ENCODE data around the gene ZNF460.
"Not testable (repeated sequence)": the region's sequence is repeated elsewhere in the genome, so short reads cannot be mapped to it uniquely, and the experiment has no call there.

The ZNF460 gene

GRCh38 chr19:57280165-57280961, at the start of gene ZNF460:
Gene ZNF460 (plus strand): TSS chr19:57280485. CDS start chr19:57280807, 322 bp downstream.
- peak; percentile 98 for DNase-seq

GRCh38 chr19:57231686-57232085, 48.6 kb upstream of the ZNF460 start:
- no peak for DNase-seq

- no peak for DNase-seq
Observed at GRCh38 chr19:57233207-57233606, 47.1 kb upstream of the ZNF460 start.

GRCh38 chr19:57239982-57240310, 40.3 kb upstream of the ZNF460 start:
- DNase-seq = no peak

GRCh38 chr19:57240311-57241090, 39.8 kb upstream of the ZNF460 start, which contains the start of gene ZNF805:
Gene ZNF805 (plus strand): TSS chr19:57240632. CDS start chr19:57240892, 260 bp downstream.
- peak; percentile 76 to 85 for DNase-seq

GRCh38 chr19:57241176-57241575, 39.1 kb upstream of the ZNF460 start:
- DNase-seq = no peak

GRCh38 chr19:57242821-57243220, 37.5 kb upstream of the ZNF460 start:
- DNase-seq = no peak

GRCh38 chr19:57244513-57244912, 35.8 kb upstream of the ZNF460 start:
- DNase-seq = no peak

- no peak for DNase-seq
Observed at GRCh38 chr19:57245066-57245465, 35.2 kb upstream of the ZNF460 start.

- no peak for DNase-seq
Observed at GRCh38 chr19:57245959-57246358, 34.3 kb upstream of the ZNF460 start.

GRCh38 chr19:57248646-57249045, 31.6 kb upstream of the ZNF460 start:
- no peak for DNase-seq

GRCh38 chr19:57249329-57249728, 31.0 kb upstream of the ZNF460 start:
- DNase-seq = no peak

- not testable (repeated sequence) for DNase-seq
Observed at GRCh38 chr19:57253767-57254166, 26.5 kb upstream of the ZNF460 start.

- DNase-seq = no peak
Observed at GRCh38 chr19:57262044-57262443, 18.2 kb upstream of the ZNF460 start.

GRCh38 chr19:57263244-57263741, 17.0 kb upstream of the ZNF460 start:
- DNase-seq = no peak

GRCh38 chr19:57267291-57267690, 13.0 kb upstream of the ZNF460 start:
- DNase-seq = no peak

- DNase-seq = no peak
Observed at GRCh38 chr19:57269515-57270250, 10.6 kb upstream of the ZNF460 start.

GRCh38 chr19:57271280-57271679, 9.0 kb upstream of the ZNF460 start:
- no peak for DNase-seq

GRCh38 chr19:57273014-57273413, 7.3 kb upstream of the ZNF460 start:
- no peak for DNase-seq

- no peak for DNase-seq
Observed at GRCh38 chr19:57276430-57276829, 3.9 kb upstream of the ZNF460 start.

- DNase-seq = not testable (repeated sequence)
Observed at GRCh38 chr19:57278481-57278880, 1.8 kb upstream of the ZNF460 start.

- DNase-seq = peak; percentile 85 to 94
Observed at GRCh38 chr19:57279418-57280164, 694 bp upstream of the ZNF460 start.

All from NCI-H446 (cell line).